Endodermal cell (in vitro differentiated cells): ENCODE results near the gene COL20A1. TPM values are rescaled to one million over a fixed set of nuclear protein-coding genes. Genes with fewer than 3 reads are reported as not detected.

ENCODE experiments used
- DNase-seq: peaks from one replicate; pipeline ENCODE4 v3.0.0-alpha.2; 2017
- H3K27ac ChIP-seq: 2 replicates; pipeline ENCODE4 v1.5.1; 2013; ENCODE audit warnings: mild to moderate bottlenecking, low read depth, low read length, moderate library complexity
- H3K27me3 ChIP-seq: 2 replicates; pipeline ENCODE4 v1.6.1; 2013; ENCODE audit warnings: mild to moderate bottlenecking, low read length, moderate library complexity; ENCODE audit not compliant: insufficient read depth, control insufficient read depth, poor library complexity, severe bottlenecking
- H3K36me3 ChIP-seq: 2 replicates; pipeline ENCODE4 v1.7.0; 2013; ENCODE audit warnings: mild to moderate bottlenecking, low read length, moderate library complexity; ENCODE audit not compliant: control insufficient read depth, insufficient read depth
- H3K4me1 ChIP-seq: one replicate; pipeline ENCODE4 v1.7.0; 2013; ENCODE audit warnings: low read length; ENCODE audit not compliant: control insufficient read depth, insufficient read depth
- H3K4me3 ChIP-seq: 2 replicates; pipeline ENCODE4 v1.5.1; 2013; ENCODE audit warnings: mild to moderate bottlenecking, low read length, moderate library complexity
- H3K9ac ChIP-seq: 2 replicates; pipeline ENCODE4 v1.6.1; 2013; ENCODE audit warnings: mild to moderate bottlenecking, low read length, moderate library complexity; ENCODE audit not compliant: poor library complexity, severe bottlenecking; ENCODE audit errors: extremely low read depth
- H3K9me3 ChIP-seq: 2 replicates; pipeline ENCODE4 v1.6.1; 2013; ENCODE audit warnings: mild to moderate bottlenecking, low read length, moderate library complexity; ENCODE audit not compliant: control insufficient read depth
- H3K27ac Mint-ChIP-seq: 2 replicates; pipeline ENCODE4 v1.8.0; 2020; ENCODE audit warnings: mixed read lengths
- H3K27me3 Mint-ChIP-seq: 2 replicates; pipeline ENCODE4 v1.8.0; 2021; ENCODE audit warnings: mild to moderate bottlenecking, mixed read lengths; ENCODE audit not compliant: insufficient read depth
- H3K36me3 Mint-ChIP-seq: 2 replicates; pipeline ENCODE4 v1.8.0; 2020; ENCODE audit warnings: low read depth, mixed read lengths
- H3K4me1 Mint-ChIP-seq: 2 replicates; pipeline ENCODE4 v1.8.0; 2020; ENCODE audit warnings: mixed read lengths
- H3K4me3 Mint-ChIP-seq: 2 replicates; pipeline ENCODE4 v1.8.0; 2020; ENCODE audit warnings: mild to moderate bottlenecking, moderate library complexity, mixed read lengths
- H3K9me3 Mint-ChIP-seq: 2 replicates; pipeline ENCODE4 v1.8.0; 2020; ENCODE audit warnings: mild to moderate bottlenecking, mixed read lengths
- CTCF ChIP-seq: fragments of 200-600 bp; sonication (generic); conservative IDR thresholded peaks from 2 replicates; pipeline ENCODE4 v1.5.0; 2021; ENCODE audit warnings: antibody characterized with exemption, mild to moderate bottlenecking
- WGBS, 2 experiments: methylation state at CpG; one replicate each; pipeline versions ENCODE4 v1.1.5 to v1.1.7; 2013; ENCODE audit warnings: missing lambda C conversion rate in 2 of 2, mixed read lengths in 1 of 2; ENCODE audit not compliant: insufficient coverage in 1 of 2, insufficient read length in 1 of 2; 5-methylcytosine and 5-hydroxymethylcytosine counted together
- total RNA-seq, 2 donors: library from RNA; stranded (reverse); fragmentation: NEBNext Ultra II Directional in 1 of 2; extraction: Animal tissue kit (Norgen Biotek cat#: 25700) in 1 of 2; gene quantifications; 2 replicates in 1 of 2; 3 replicates in 1 of 2; pipeline ENCODE4 v1.2.1, GENCODE V29; 2021

Gene COL20A1
- total RNA-seq, 2 donors from 2014 or later, result 0.44 TPM; not detected in 1

DNA sequence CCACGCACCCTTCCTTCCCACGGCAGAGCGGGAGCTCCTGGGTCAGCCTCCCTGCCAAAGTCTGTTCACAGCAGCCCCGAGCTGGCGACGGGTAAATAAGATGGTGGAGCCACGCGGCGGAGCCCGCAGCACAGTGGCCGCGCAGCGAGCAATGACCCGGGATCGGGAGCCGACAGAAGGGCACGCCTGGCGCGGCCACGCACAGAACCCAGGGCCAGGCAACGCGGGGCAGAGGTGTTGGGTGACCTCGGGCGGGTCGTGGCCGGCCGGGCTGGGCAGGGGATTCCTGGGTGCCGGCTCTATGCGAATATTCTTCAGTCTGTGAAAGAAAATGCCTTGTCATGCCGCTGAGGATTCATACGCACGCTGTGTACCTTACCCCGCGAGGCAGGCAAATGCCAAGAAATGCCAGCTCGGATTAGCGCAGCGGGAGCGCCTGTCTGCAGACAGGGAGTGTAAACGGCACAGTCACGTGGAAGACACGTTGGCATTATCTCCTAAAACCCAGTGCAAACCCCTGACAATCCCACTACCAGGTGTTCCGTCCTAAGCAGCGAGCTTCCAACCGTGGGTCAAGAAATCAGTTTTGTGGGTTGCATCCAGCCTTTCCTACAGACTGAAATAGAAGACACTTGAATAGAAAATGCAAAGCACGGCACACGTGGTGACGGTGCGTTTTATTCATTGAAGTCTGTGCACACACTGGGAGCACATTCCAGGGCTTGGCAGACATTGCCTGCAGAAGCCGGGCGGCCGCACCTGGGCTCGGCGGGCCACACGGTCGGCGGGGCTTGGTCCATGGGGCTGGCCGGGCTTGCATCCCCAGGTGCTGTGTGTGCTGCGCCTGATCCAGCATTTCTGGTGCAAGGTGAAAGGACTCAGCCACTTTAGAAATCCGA, 49.8 kb downstream of the COL20A1 start:
- no peak overlapping the region for H3K27ac ChIP-seq
- no peak overlapping the region for H3K27ac Mint-ChIP-seq
- TF ChIP-seq CTCF, result no peak
- no peaks in the 10 kb centered on the region for H3K36me3 ChIP-seq
- no peak overlapping the region for H3K4me3 Mint-ChIP-seq
- no peaks in the 10 kb centered on the region for H3K27me3 Mint-ChIP-seq
- H3K4me3 ChIP-seq, result no peak overlapping the region
- peaks cover 9% of the 10 kb centered on the region for H3K27me3 ChIP-seq
- no peak overlapping the region for H3K9ac ChIP-seq
- H3K9me3 ChIP-seq, result no peaks in the 10 kb centered on the region
- H3K36me3 Mint-ChIP-seq, result no peaks in the 10 kb centered on the region
- H3K4me1 Mint-ChIP-seq, result no peaks in the 10 kb centered on the region
- H3K9me3 Mint-ChIP-seq, result no peaks in the 10 kb centered on the region
- no peak for DNase-seq
- 92 to 93% methylated on average over 44 to 59 of the region's 59 CpGs for whole genome bisulfite sequencing, 2 experiments
- H3K4me1 ChIP-seq, result no peaks in the 10 kb centered on the region

DNA sequence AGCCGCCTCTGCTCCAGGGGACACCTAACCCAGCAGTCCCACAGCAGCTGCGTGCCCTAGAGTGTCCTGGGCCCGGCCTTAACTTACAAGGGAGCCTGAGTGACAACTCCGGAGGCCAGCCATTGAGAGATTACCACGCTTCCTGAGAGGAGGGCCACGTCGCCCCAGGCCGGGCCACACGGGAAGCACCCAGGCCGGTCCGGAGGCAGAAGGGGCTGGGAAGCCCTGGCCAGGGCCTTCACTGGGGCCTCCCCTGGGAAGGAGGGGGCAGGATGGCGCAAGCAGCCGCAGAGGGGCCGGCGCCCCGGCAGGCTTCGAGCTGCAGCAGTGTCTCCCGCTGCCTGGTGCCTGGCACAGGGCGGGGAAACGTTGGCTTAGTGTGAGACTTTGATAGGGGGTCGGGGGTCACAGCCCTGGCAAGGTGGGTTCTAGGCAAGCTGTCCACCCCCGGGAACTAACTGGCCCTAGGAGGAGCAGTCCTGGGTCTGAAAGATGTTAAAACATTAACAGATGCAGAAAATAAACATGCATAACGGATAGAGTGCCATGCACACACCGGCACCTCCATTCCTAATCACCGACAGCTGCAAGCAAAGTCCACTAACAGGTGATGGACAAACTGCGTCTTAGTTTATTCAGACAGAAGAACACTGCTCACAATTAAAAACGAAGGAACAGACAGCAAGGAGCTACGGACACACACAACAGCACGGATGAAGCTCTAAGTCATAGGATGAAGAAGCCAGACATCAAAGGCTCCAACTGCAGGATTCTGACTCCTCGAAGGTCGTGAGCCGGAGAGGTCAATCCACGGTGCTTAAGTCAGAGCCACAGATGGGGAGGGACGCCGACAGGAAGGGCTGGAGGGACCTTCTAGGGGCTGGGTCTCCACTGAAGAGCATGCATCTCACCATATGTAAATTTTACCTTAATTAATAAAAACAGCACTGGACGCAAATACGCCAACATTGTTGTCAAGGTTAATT, 50.8 kb downstream of the COL20A1 start:
- WGBS, 2 experiments, result 82 to 90% methylated on average over 22 to 37 of the region's 37 CpGs
- no peaks in the 10 kb centered on the region for H3K36me3 Mint-ChIP-seq
- no peaks in the 10 kb centered on the region for H3K27me3 Mint-ChIP-seq
- Histone ChIP-seq H3K27me3 (peaks cover 4% of the 10 kb centered on the region), H3K36me3 (no peaks in the 10 kb centered on the region), H3K27ac (no peak overlapping the region), H3K9ac (no peak overlapping the region), H3K9me3 (no peaks in the 10 kb centered on the region), H3K4me3 (no peak overlapping the region), H3K4me1 (no peaks in the 10 kb centered on the region)
- TF ChIP-seq CTCF, result no peak
- no peak overlapping the region for H3K27ac Mint-ChIP-seq
- no peaks in the 10 kb centered on the region for H3K9me3 Mint-ChIP-seq
- H3K4me1 Mint-ChIP-seq, result no peaks in the 10 kb centered on the region
- DNase-seq, result no peak
- H3K4me3 Mint-ChIP-seq, result no peak overlapping the region

GRCh38 chr20:63344616-63345327, 51.8 kb downstream of the COL20A1 start:
- H3K9ac ChIP-seq, result no peak overlapping the region
- WGBS, 2 experiments, result 84 to 92% methylated on average over 10 to 21 of the region's 21 CpGs

More at GRCh38 chr20:63344616-63345327, 51.8 kb downstream of the COL20A1 start:
- H3K36me3 ChIP-seq, result no peaks in the 10 kb centered on the region
- H3K4me3 ChIP-seq, result no peak overlapping the region
- DNase-seq, result no peak
- Mint-ChIP-seq H3K4me3 (no peak overlapping the region), H3K27me3 (no peaks in the 10 kb centered on the region), H3K27ac (no peak overlapping the region), H3K9me3 (no peaks in the 10 kb centered on the region), H3K36me3 (no peaks in the 10 kb centered on the region), H3K4me1 (no peaks in the 10 kb centered on the region)
- H3K4me1 ChIP-seq, result no peaks in the 10 kb centered on the region
- no peaks in the 10 kb centered on the region for H3K9me3 ChIP-seq
- no peak for TF ChIP-seq CTCF
- H3K27me3 ChIP-seq, result no peaks in the 10 kb centered on the region
- no peak overlapping the region for H3K27ac ChIP-seq
